Ovary (tissue), 3 donors: ENCODE data around the gene NEDD4.

Source experiments
- CTCF ChIP-seq, 3 donors: fragments of 450-650 bp in 2 of 3; fragments of 200-600 bp in 1 of 3; IDR thresholded peaks; one replicate each; pipeline versions ENCODE4 v1.5.1 to v1.8.0; 2016 to 2022; ENCODE audit warnings: antibody characterized with exemption in 3 of 3, mild to moderate bottlenecking in 1 of 3
- EP300 ChIP-seq: sonication (generic); formaldehyde crosslinking; IDR thresholded peaks from one replicate; pipeline ENCODE4 v1.6.1; 2017; ENCODE audit warnings: antibody characterized with exemption
- POLR2A ChIP-seq: fragments of 450-650 bp; IDR thresholded peaks from one replicate; pipeline ENCODE4 v1.6.1; 2017; ENCODE audit warnings: antibody characterized with exemption, mild to moderate bottlenecking, moderate library complexity
- donor health status: DM: no; HTN: no; CAD: no.

- no peak for TF ChIP-seq CTCF (IDR thresholded peaks at IDR 0.05)
- no peak for TF ChIP-seq POLR2A
- no peak for TF ChIP-seq EP300
Observed at GRCh38 chr15:55879181-55879580, 114.2 kb downstream of the NEDD4 start.
